ENCODE results near the gene CACUL1. TPM values are rescaled to one million over a fixed set of nuclear protein-coding genes. Genes with fewer than 3 reads are reported as not detected.

CACUL1 gene
- polyA plus RNA-seq, 1 donor = 43.7 TPM

- no peak for DNase-seq
These were observed 20.3 kb downstream of the CACUL1 start for GRCh38 chr10:118734475-118734874.

GRCh38 chr10:118732245-118733165 is 22.3 kb downstream of the CACUL1 start:
- DNase-seq = no peak

GRCh38 chr10:118730756-118731456 is 23.9 kb downstream of the CACUL1 start:
- DNase-seq = no peak

GRCh38 chr10:118729641-118730258 is 25.0 kb downstream of the CACUL1 start:
- no peak for DNase-seq

- DNase-seq = no peak
These were observed 25.6 kb downstream of the CACUL1 start for GRCh38 chr10:118729200-118729599.

- DNase-seq = no peak
These were observed 28.8 kb downstream of the CACUL1 start for GRCh38 chr10:118725886-118726500.

- DNase-seq = no peak
These were observed 31.3 kb downstream of the CACUL1 start for GRCh38 chr10:118723466-118723865.

- no peak for DNase-seq
These were observed 33.3 kb downstream of the CACUL1 start for GRCh38 chr10:118721539-118721876.

- peak; percentile 61 for DNase-seq
These were observed 33.9 kb downstream of the CACUL1 start for GRCh38 chr10:118720685-118721538.

- DNase-seq = no peak
These were observed 40.4 kb downstream of the CACUL1 start for GRCh38 chr10:118714366-118714765.

- no peak for DNase-seq
These were observed 41.7 kb downstream of the CACUL1 start for GRCh38 chr10:118712930-118713634.

- DNase-seq = no peak
These were observed 42.7 kb downstream of the CACUL1 start for GRCh38 chr10:118712080-118712479.

- DNase-seq = no peak
These were observed 44.3 kb downstream of the CACUL1 start for GRCh38 chr10:118710487-118710886.

- DNase-seq = no peak
These were observed 46.2 kb downstream of the CACUL1 start for GRCh38 chr10:118708571-118708970.

GRCh38 chr10:118704711-118705110 is 50.1 kb downstream of the CACUL1 start:
- DNase-seq = no peak

- no peak for DNase-seq
These were observed 53.0 kb downstream of the CACUL1 start for GRCh38 chr10:118701529-118702323.

- no peak for DNase-seq
These were observed 56.3 kb downstream of the CACUL1 start for GRCh38 chr10:118698421-118698820.

GRCh38 chr10:118694848-118695247 is 59.9 kb downstream of the CACUL1 start:
- DNase-seq = no peak

- DNase-seq = no peak
These were observed 61.9 kb downstream of the CACUL1 start for GRCh38 chr10:118692872-118693271.
